H1 (cell line): ENCODE measurements around the gene GLT8D2. TPM values are rescaled to one million over a fixed set of nuclear protein-coding genes. Genes with fewer than 3 reads are reported as not detected.

Source experiments
- CTCF ChIA-PET: fragments of 300-600 bp; sonication (Branson Sonifier 250); formaldehyde crosslinking; loops from one replicate; lab custom pipeline; 2021; ENCODE audit not compliant: partially characterized antibody; lab: Charles Lee
- POLR2A ChIA-PET: fragments of 300-600 bp; sonication (Branson Sonifier 250); formaldehyde crosslinking; loops from one replicate; lab custom pipeline; 2021; ENCODE audit warnings: inconsistent platforms; ENCODE audit not compliant: partially characterized antibody; lab: Charles Lee
- DNase-seq, 2 experiments: peaks; one replicate each; pipeline versions ENCODE4 v3.0.0 to v3.0.0-alpha.2; 2010 to 2022; ENCODE audit warnings: low spot score in 2 of 2, low read depth in 1 of 2, mixed read lengths in 1 of 2
- FAIRE-seq: peaks from 2 replicates; lab custom pipeline; 2011; peaks lifted over from hg19 to GRCh38; lab: Jason Lieb, UNC
- H2AFZ ChIP-seq: 2 replicates; pipeline ENCODE4 v1.8.1; 2012; ENCODE audit warnings: low read length, inconsistent platforms
- H2AK5ac ChIP-seq: 2 replicates; pipeline ENCODE4 v1.6.1; 2013; ENCODE audit warnings: low read depth, low read length
- H2BK120ac ChIP-seq: replicated peaks from 2 replicates; pipeline ENCODE3; 2013; ENCODE audit warnings: low read depth, low read length, inconsistent platforms
- H2BK12ac ChIP-seq: 2 replicates; pipeline ENCODE4 v1.6.1; 2013; ENCODE audit warnings: low read depth, low read length
- H2BK15ac ChIP-seq: 2 replicates; pipeline ENCODE4 v1.6.1; 2013; ENCODE audit warnings: low read length
- H2BK20ac ChIP-seq: 2 replicates; pipeline ENCODE4 v1.6.1; 2013; ENCODE audit warnings: low read length
- H2BK5ac ChIP-seq: 2 replicates; pipeline ENCODE4 v1.6.1; 2013; ENCODE audit warnings: low read depth, low read length
- H3K14ac ChIP-seq: 2 replicates; pipeline ENCODE4 v1.6.1; 2013; ENCODE audit warnings: inconsistent platforms; ENCODE audit not compliant: insufficient read length
- H3K18ac ChIP-seq: 2 replicates; pipeline ENCODE4 v1.6.1; 2013; ENCODE audit warnings: low read length; ENCODE audit errors: extremely low read depth
- H3K23ac ChIP-seq: 2 replicates; pipeline ENCODE4 v1.6.1; 2013; ENCODE audit warnings: inconsistent platforms; ENCODE audit not compliant: insufficient read length
- H3K23me2 ChIP-seq: 2 replicates; pipeline ENCODE4 v1.6.1; 2013; ENCODE audit warnings: low read depth, low read length
- H3K27ac ChIP-seq: 2 replicates; pipeline ENCODE4 v1.6.1; 2011; ENCODE audit warnings: low read depth, low read length, inconsistent platforms
- H3K27me3 ChIP-seq, 4 experiments: replicated peaks in 1 of 4; 1 replicate in 1 of 4; 2 replicates in 3 of 4; pipeline versions ENCODE4 v1.6.1 to v1.8.1; 2011 to 2013; ENCODE audit warnings: low read length in 3 of 4, mild to moderate bottlenecking in 3 of 4, inconsistent platforms in 2 of 4, mixed read lengths in 2 of 4, moderate library complexity in 1 of 4; ENCODE audit not compliant: control insufficient read depth in 3 of 4, insufficient read depth in 3 of 4; ENCODE audit errors: extremely low read depth in 1 of 4
- H3K36me3 ChIP-seq, 4 experiments: 2 replicates each; pipeline versions ENCODE4 v1.6.1 to v1.8.1; 2011 to 2013; ENCODE audit warnings: mild to moderate bottlenecking in 4 of 4, low read length in 3 of 4, moderate library complexity in 2 of 4, control low read depth in 1 of 4, inconsistent platforms in 1 of 4; ENCODE audit not compliant: insufficient read depth in 4 of 4, control insufficient read depth in 2 of 4
- H3K4ac ChIP-seq: replicated peaks from 2 replicates; pipeline ENCODE3; 2013; ENCODE audit warnings: low read length, low read depth, mixed read lengths, inconsistent platforms; ENCODE audit not compliant: insufficient read length
- H3K4me1 ChIP-seq, 4 experiments: replicated peaks in 1 of 4; 1 replicate in 1 of 4; 2 replicates in 3 of 4; pipeline versions ENCODE4 v1.6.1 to v1.8.1; 2011 to 2013; ENCODE audit warnings: low read length in 3 of 4, inconsistent platforms in 2 of 4, mixed read lengths in 1 of 4; ENCODE audit not compliant: insufficient read depth in 4 of 4, control insufficient read depth in 3 of 4
- H3K4me2 ChIP-seq, 2 experiments: 2 replicates each; pipeline versions ENCODE4 v1.6.1 to v1.8.1; 2011 to 2013; ENCODE audit warnings: low read depth in 2 of 2, low read length in 2 of 2, control low read depth in 1 of 2, inconsistent platforms in 1 of 2, mild to moderate bottlenecking in 1 of 2; ENCODE audit not compliant: insufficient read depth in 1 of 2
- H3K4me3 ChIP-seq, 4 experiments: fragments of 200-600, 300-600 bp in 1 of 4; sonication (generic), shearing (Covaris generic), sonication (Bioruptor Twin) in 1 of 4; 2 replicates each; pipeline versions ENCODE4 v1.5.1 to v1.8.1; 2011 to 2016; ENCODE audit warnings: low read length in 4 of 4, low read depth in 3 of 4, control low read depth in 2 of 4, inconsistent platforms in 2 of 4, mild to moderate bottlenecking in 2 of 4, mixed read lengths in 1 of 4, moderate library complexity in 1 of 4; ENCODE audit not compliant: insufficient read depth in 2 of 4; ENCODE audit errors: extremely low read depth in 1 of 4
- H3K56ac ChIP-seq: replicated peaks from 2 replicates; pipeline ENCODE3; 2013; ENCODE audit warnings: low read depth, mild to moderate bottlenecking, mixed read lengths, low read length, inconsistent platforms; ENCODE audit not compliant: insufficient read length
- H3K79me1 ChIP-seq: 2 replicates; pipeline ENCODE4 v1.6.1; 2013; ENCODE audit warnings: low read depth, low read length, control low read depth
- H3K79me2 ChIP-seq, 2 experiments: 2 replicates each; pipeline versions ENCODE4 v1.6.1 to v1.8.1; 2012 to 2013; ENCODE audit warnings: low read length in 2 of 2, mild to moderate bottlenecking in 2 of 2, inconsistent platforms in 1 of 2; ENCODE audit not compliant: insufficient read depth in 2 of 2, control insufficient read depth in 1 of 2
- H3K9ac ChIP-seq, 4 experiments: replicated peaks in 1 of 4; 1 replicate in 1 of 4; 2 replicates in 3 of 4; pipeline versions ENCODE4 v1.6.1 to v1.8.1; 2011 to 2013; ENCODE audit warnings: low read depth in 3 of 4, low read length in 3 of 4, control low read depth in 2 of 4, mild to moderate bottlenecking in 2 of 4, moderate library complexity in 2 of 4, inconsistent platforms in 1 of 4; ENCODE audit errors: extremely low read depth in 1 of 4
- H3K9me3 ChIP-seq, 2 experiments: 2 replicates each; pipeline versions ENCODE4 v1.6.1 to v1.8.1; 2012 to 2013; ENCODE audit warnings: mild to moderate bottlenecking in 2 of 2, moderate library complexity in 2 of 2, control low read depth in 1 of 2, inconsistent platforms in 1 of 2, low read depth in 1 of 2, low read length in 1 of 2, mixed read lengths in 1 of 2; ENCODE audit not compliant: insufficient read depth in 2 of 2
- H4K20me1 ChIP-seq, 2 experiments: replicated peaks in 1 of 2; 2 replicates each; pipeline versions ENCODE3 to v1.8.1; 2011 to 2013; ENCODE audit warnings: inconsistent platforms in 2 of 2, low read length in 2 of 2, mild to moderate bottlenecking in 1 of 2; ENCODE audit not compliant: insufficient read depth in 2 of 2, control insufficient read depth in 1 of 2
- H4K5ac ChIP-seq: 2 replicates; pipeline ENCODE4 v1.6.1; 2013; ENCODE audit warnings: low read length, low read depth, mixed read lengths, inconsistent platforms; ENCODE audit not compliant: insufficient read length
- H4K8ac ChIP-seq: 2 replicates; pipeline ENCODE4 v1.8.0; 2013; ENCODE audit warnings: mild to moderate bottlenecking, moderate library complexity, low read length, inconsistent platforms; ENCODE audit not compliant: insufficient read depth; ENCODE audit errors: extremely low read depth
- H4K91ac ChIP-seq: replicated peaks from 2 replicates; pipeline ENCODE3; 2013; ENCODE audit warnings: low read length, mixed read lengths, inconsistent platforms; ENCODE audit not compliant: insufficient read length
- CEBPB ChIP-seq: IDR thresholded peaks from 2 replicates; pipeline ENCODE4 v1.6.1; 2012; ENCODE audit warnings: low read depth, low read length
- CHD1 ChIP-seq: IDR thresholded peaks from 2 replicates; pipeline ENCODE4 v1.6.1; 2012; ENCODE audit warnings: low read depth, low read length, improper control_type of control experiment
- JUN ChIP-seq: IDR thresholded peaks from 2 replicates; pipeline ENCODE4 v1.6.1; 2011; ENCODE audit warnings: low read depth, mild to moderate bottlenecking, improper control_type of control experiment, low read length
- NRF1 ChIP-seq: IDR thresholded peaks from 2 replicates; pipeline ENCODE4 v1.6.1; 2011; ENCODE audit warnings: mild to moderate bottlenecking, low read depth, low read length, improper control_type of control experiment
- RBBP5 ChIP-seq: IDR thresholded peaks from 2 replicates; pipeline ENCODE4 v1.7.1; 2012; ENCODE audit warnings: low read depth, mild to moderate bottlenecking, inconsistent platforms, low read length, moderate library complexity, borderline replicate concordance
- TAF1 ChIP-seq: IDR thresholded peaks from 2 replicates; pipeline ENCODE4 v1.6.1; 2011; ENCODE audit warnings: mild to moderate bottlenecking, low read depth, low read length
- WGBS, 2 experiments: shearing (Covaris generic) in 1 of 2; methylation state at CpG; one replicate each; pipeline versions ENCODE4 v1.1.6 to v1.1.7; 2013 to 2015; ENCODE audit warnings: low lambda C conversion rate in 2 of 2, mixed read lengths in 2 of 2, inconsistent platforms in 1 of 2, low coverage in 1 of 2, missing lambda C conversion rate in 1 of 2; ENCODE audit not compliant: insufficient replicate concordance in 2 of 2, insufficient coverage in 1 of 2, insufficient read length in 1 of 2; ENCODE audit errors: extremely low coverage in 1 of 2, missing lambda C conversion rate in 1 of 2; 5-methylcytosine and 5-hydroxymethylcytosine counted together
- polyA plus RNA-seq, 7 experiments: library from polyadenylated mRNA; depleted of rRNA in 3 of 7; stranded (reverse) in 5 of 7; unstranded in 2 of 7; fragments of >200 nt in 5 of 7; fragments of 200-250 nt in 2 of 7; gene quantifications; 1 replicate in 5 of 7; 2 replicates in 1 of 7; 4 replicates in 1 of 7; pipeline versions ENCODE4 v1.2.1 to v1.2.3, GENCODE V29; 2011 to 2013; ENCODE audit warnings: missing spikeins in 2 of 7, mixed read lengths in 2 of 7
- total RNA-seq: library from RNA; stranded (reverse); fragmentation: NEBNext Ultra II Directional; extraction: Animal tissue kit (Norgen Biotek cat#: 25700); gene quantifications from 2 replicates; pipeline ENCODE4 v1.2.1, GENCODE V29; 2021
- TF ChIP-seq, protein P1 (sequence below): IDR thresholded peaks from 2 replicates; pipeline ENCODE4 v1.6.1; 2012; ENCODE audit warnings: inconsistent platforms

Gene GLT8D2
- total and polyA plus RNA-seq, 2 of the 8 experiments (the other 6 are each of a cell fraction or from before 2014, with no cell fraction given), result 6.8 to 9.8 TPM

DNA sequence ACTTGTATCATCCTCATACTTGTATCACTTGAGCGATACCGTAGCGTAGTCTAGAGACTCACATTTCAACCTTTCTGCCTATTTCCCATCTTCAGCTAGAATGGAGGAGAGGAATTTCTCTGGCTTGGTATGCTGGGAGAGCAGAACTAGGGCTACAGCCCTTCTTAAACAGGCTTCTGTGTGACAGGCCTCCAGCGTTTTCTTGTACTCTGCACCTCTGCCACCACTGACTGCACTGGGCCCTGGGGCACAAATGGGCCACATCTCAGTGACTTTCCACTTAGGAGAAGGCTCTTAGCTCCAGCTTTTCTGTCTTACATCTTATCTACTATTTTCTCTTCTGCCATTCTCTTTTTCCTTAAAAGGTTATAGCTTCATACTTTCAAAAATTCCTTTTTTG, 41.1 kb upstream of the GLT8D2 start:
- Histone ChIP-seq H2AFZ (peak overlapping the region; percentile 26; the same call in 1 of the 2 replicates), H3K4ac (no peak overlapping the region), H4K20me1 (no peaks in the 10 kb centered on the region), H3K9me3 (no peaks in the 10 kb centered on the region), H3K14ac (no peak overlapping the region), H3K79me2 (no peaks in the 10 kb centered on the region), H3K9ac (no peak overlapping the region), H2BK20ac (no peak overlapping the region), H3K4me2 (no peak overlapping the region), H4K5ac (no peak overlapping the region), H2BK120ac (no peak overlapping the region), H3K23ac (no peak overlapping the region), H3K23me2 (no peaks in the 10 kb centered on the region), H2BK12ac (no peak overlapping the region), H3K4me1 (no peaks in the 10 kb centered on the region), H4K91ac (no peak overlapping the region), H3K56ac (no peak overlapping the region), H3K27ac (no peak overlapping the region), H2BK15ac (peak overlapping the region; percentile 19; the same call in 1 of the 2 replicates), H3K36me3 (no peaks in the 10 kb centered on the region), H3K79me1 (no peaks in the 10 kb centered on the region), H4K8ac (no peak overlapping the region), H2AK5ac (no peak overlapping the region), H3K18ac (no peak overlapping the region), H2BK5ac (no peak overlapping the region), H3K4me3 (no peak overlapping the region), H3K27me3 (peaks cover 0 to 1% (median 0%) of the 10 kb centered on the region in 4 experiments; a peak in 1 of 7 replicates)
- TF ChIP-seq NRF1, result no peak
- no peak for TF ChIP-seq CEBPB
- no peak for TF ChIP-seq TAF1
- no peak for TF ChIP-seq RBBP5
- no peak for TF ChIP-seq JUN
- no peak for TF ChIP-seq CHD1
- TF ChIP-seq, protein P1, sequence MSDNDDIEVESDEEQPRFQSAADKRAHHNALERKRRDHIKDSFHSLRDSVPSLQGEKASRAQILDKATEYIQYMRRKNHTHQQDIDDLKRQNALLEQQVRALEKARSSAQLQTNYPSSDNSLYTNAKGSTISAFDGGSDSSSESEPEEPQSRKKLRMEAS, result no peak
- ChIA-PET CTCF (interaction anchor here (1.4 to 3.2 kb wide), 3 partner anchors 9 to 35 kb away, joined by 5 to 15 read pairs (median 6); no protein-coding TSS in a partner anchor), POLR2A (no interaction called here)
- 85% methylated on average over 4 of the region's 4 CpGs; no CpG with 5 or more reads in 1 of the 2 experiments for WGBS, 2 experiments
- DNase-seq (no peak), FAIRE-seq (no peak)
